HepG2 (cell line): Measurements from ENCODE around the gene GPC3. TPM values are rescaled to one million over a fixed set of nuclear protein-coding genes. Genes with fewer than 3 reads are reported as not detected.

Source experiments
- AFF4 ChIP-seq: sonication (generic); formaldehyde crosslinking; IDR thresholded peaks from 2 replicates; pipeline ENCODE4 v1.4.0; 2020; ENCODE audit warnings: missing genetic modification reagents
- ARID2 ChIP-seq: sonication (generic); formaldehyde crosslinking; IDR thresholded peaks from 2 replicates; pipeline ENCODE4 v1.8.1; 2022; ENCODE audit warnings: mild to moderate bottlenecking, missing genetic modification reagents, borderline replicate concordance
- ATF1 ChIP-seq: IDR thresholded peaks from 2 replicates; pipeline ENCODE4 v1.6.1; 2016; ENCODE audit warnings: mild to moderate bottlenecking, control low read depth
- ATM ChIP-seq: fragments of 450-650 bp; IDR thresholded peaks from 2 replicates; pipeline ENCODE4 v1.7.1; 2017; ENCODE audit warnings: mild to moderate bottlenecking, borderline replicate concordance
- CC2D1A ChIP-seq: sonication (generic); formaldehyde crosslinking; IDR thresholded peaks from 2 replicates; pipeline ENCODE4 v1.8.1; 2023; ENCODE audit warnings: mild to moderate bottlenecking, missing genetic modification reagents
- CENPX ChIP-seq: sonication (generic); formaldehyde crosslinking; IDR thresholded peaks from 2 replicates; pipeline ENCODE4 v1.9.0; 2021; ENCODE audit warnings: mild to moderate bottlenecking, missing genetic modification reagents, moderate library complexity
- ERF ChIP-seq: IDR thresholded peaks from 2 replicates; pipeline ENCODE4 v1.6.1; 2018; ENCODE audit warnings: missing biosample characterization, missing genetic modification reagents
- KLF6 ChIP-seq: IDR thresholded peaks from 2 replicates; pipeline ENCODE4 v1.8.0; 2016; ENCODE audit warnings: missing biosample characterization, missing genetic modification reagents
- MAFG ChIP-seq: sonication (generic); formaldehyde crosslinking; IDR thresholded peaks from 2 replicates; pipeline ENCODE4 v1.5.1; 2020; ENCODE audit warnings: mild to moderate bottlenecking, missing genetic modification reagents
- MAZ ChIP-seq, 2 experiments: sonication (generic) in 1 of 2; formaldehyde crosslinking in 1 of 2; IDR thresholded peaks; 2 replicates each; pipeline versions ENCODE4 v1.5.0 to v1.6.1; 2012 to 2020; ENCODE audit warnings: low read depth in 2 of 2, mild to moderate bottlenecking in 2 of 2, borderline replicate concordance in 1 of 2, improper control_type of control experiment in 1 of 2, low read length in 1 of 2, missing genetic modification reagents in 1 of 2, moderate library complexity in 1 of 2
- NONO ChIP-seq, 2 experiments: fragments of 450-650 bp in 1 of 2; sonication (generic) in 1 of 2; formaldehyde crosslinking in 1 of 2; IDR thresholded peaks in 1 of 2; conservative IDR thresholded peaks in 1 of 2; 2 replicates each; pipeline versions ENCODE4 v1.6.1 to v1.8.0; 2017 to 2022; ENCODE audit warnings: mild to moderate bottlenecking in 1 of 2, missing genetic modification reagents in 1 of 2, moderate library complexity in 1 of 2
- NR2F1 ChIP-seq, 2 experiments: fragments of 450-650 bp in 1 of 2; formaldehyde crosslinking in 1 of 2; IDR thresholded peaks; 2 replicates each; pipeline versions ENCODE4 v1.5.0 to v1.6.1; 2016 to 2020; ENCODE audit warnings: mild to moderate bottlenecking in 1 of 2, missing compliant biosample characterization in 1 of 2, missing genetic modification reagents in 1 of 2, moderate library complexity in 1 of 2
- POLR2AphosphoS5 ChIP-seq: IDR thresholded peaks from 2 replicates; pipeline ENCODE4 v1.6.1; 2012; ENCODE audit warnings: low read depth, low read length
- PRDM10 ChIP-seq: sonication (generic); formaldehyde crosslinking; IDR thresholded peaks from 2 replicates; pipeline ENCODE4 v1.4.0; 2020; ENCODE audit warnings: low read depth, missing genetic modification reagents
- REPIN1 ChIP-seq: sonication (generic); formaldehyde crosslinking; IDR thresholded peaks from 2 replicates; pipeline ENCODE4 v1.8.0; 2022; ENCODE audit warnings: missing genetic modification reagents, low read depth, mild to moderate bottlenecking, borderline replicate concordance
- RORA ChIP-seq: sonication (generic); formaldehyde crosslinking; IDR thresholded peaks from 2 replicates; pipeline ENCODE4 v1.5.0; 2020; ENCODE audit warnings: mild to moderate bottlenecking, missing genetic modification reagents, moderate library complexity
- TOPORS ChIP-seq: sonication (generic); formaldehyde crosslinking; IDR thresholded peaks from 2 replicates; pipeline ENCODE4 v1.8.0; 2023; ENCODE audit warnings: mild to moderate bottlenecking, missing genetic modification reagents
- ZEB1 ChIP-seq: IDR thresholded peaks from 2 replicates; pipeline ENCODE4 v1.6.1; 2012; ENCODE audit warnings: mild to moderate bottlenecking, low read depth, inconsistent platforms; ENCODE audit not compliant: insufficient replicate concordance
- ZMAT3 ChIP-seq: sonication (generic); formaldehyde crosslinking; conservative IDR thresholded peaks from 2 replicates; pipeline ENCODE4 v1.7.0; 2021; ENCODE audit warnings: missing genetic modification reagents
- ZNF576 ChIP-seq: sonication (generic); formaldehyde crosslinking; IDR thresholded peaks from 2 replicates; pipeline ENCODE4 v1.4.0; 2020; ENCODE audit warnings: mild to moderate bottlenecking, missing genetic modification reagents
- polyA plus RNA-seq, 8 experiments: library from polyadenylated mRNA; depleted of rRNA in 3 of 8; stranded (reverse) in 7 of 8; unstranded in 1 of 8; fragments of >200 nt; fragmentation: Illumina TruSeq in 4 of 8; extraction: Trizol in 4 of 8; gene quantifications; 2 replicates each; pipeline versions ENCODE4 v1.2.1 to v1.2.3, GENCODE V29; 2011 to 2016; ENCODE audit warnings: low read depth in 4 of 8, missing spikeins in 1 of 8, mixed read lengths in 1 of 8; ENCODE audit not compliant: insufficient read depth in 1 of 8
- total RNA-seq, 5 experiments: library from RNA; depleted of rRNA; stranded (reverse); fragments of >200 nt; fragmentation: Illumina TruSeq; extraction: Trizol; gene quantifications; 2 replicates each; pipeline ENCODE4 v1.2.3, GENCODE V29; 2016; ENCODE audit warnings: low read depth in 1 of 5

GPC3 gene
- total and polyA plus RNA-seq, 2 of the 13 experiments (the other 11 are each of a cell fraction or from before 2014, with no cell fraction given) = 1,799 to 3,263 TPM

- TF ChIP-seq AFF4 (CRISPR knock-in tag) = peak; percentile 33
- no peak for TF ChIP-seq ATM
- no peak for TF ChIP-seq MAFG (CRISPR knock-in tag)
- TF ChIP-seq CENPX = no peak
- TF ChIP-seq KLF6 = no peak
- TF ChIP-seq TOPORS (CRISPR knock-in tag) = 0 out of 2 replicates have a peak, but pooled peaks have one; percentile 15
- TF ChIP-seq ERF (CRISPR knock-in tag) = no peak
- no peak for TF ChIP-seq ZEB1
- 0 out of 2 replicates have a peak, but pooled peaks have one; percentile 53 for TF ChIP-seq REPIN1 (CRISPR knock-in tag)
- TF ChIP-seq CC2D1A (CRISPR knock-in tag) = no peak
- TF ChIP-seq ARID2 (CRISPR knock-in tag) = no peak
- TF ChIP-seq NONO (IDR thresholded peaks at IDR 0.05) = no peak
- TF ChIP-seq NONO (CRISPR knock-in tag; conservative IDR thresholded peaks at IDR 0.05) = no peak
- TF ChIP-seq ATF1 = no peak
- TF ChIP-seq ZMAT3 (CRISPR knock-in tag) = 0 out of 2 replicates have a peak, but pooled peaks have one; percentile 2
- no peak for TF ChIP-seq MAZ (IDR thresholded peaks at IDR 0.05; ENCODE audit: borderline replicate concordance, low read depth, low read length)
- no peak for TF ChIP-seq MAZ (CRISPR knock-in tag; IDR thresholded peaks at IDR 0.05; ENCODE audit: low read depth)
- no peak for TF ChIP-seq ZNF576 (CRISPR knock-in tag)
- no peak for TF ChIP-seq NR2F1 (CRISPR knock-in tag; IDR thresholded peaks at IDR 0.05)
- peak; percentile 32 for TF ChIP-seq POLR2AphosphoS5
- TF ChIP-seq RORA (CRISPR knock-in tag) = no peak
- no peak for TF ChIP-seq PRDM10 (CRISPR knock-in tag)
These were observed 1.2 kb downstream of the GPC3 start (continued) for GRCh38 chrX:133983974-133984845.
